Measurements from ENCODE around the gene TFCP2L1.

DNA sequence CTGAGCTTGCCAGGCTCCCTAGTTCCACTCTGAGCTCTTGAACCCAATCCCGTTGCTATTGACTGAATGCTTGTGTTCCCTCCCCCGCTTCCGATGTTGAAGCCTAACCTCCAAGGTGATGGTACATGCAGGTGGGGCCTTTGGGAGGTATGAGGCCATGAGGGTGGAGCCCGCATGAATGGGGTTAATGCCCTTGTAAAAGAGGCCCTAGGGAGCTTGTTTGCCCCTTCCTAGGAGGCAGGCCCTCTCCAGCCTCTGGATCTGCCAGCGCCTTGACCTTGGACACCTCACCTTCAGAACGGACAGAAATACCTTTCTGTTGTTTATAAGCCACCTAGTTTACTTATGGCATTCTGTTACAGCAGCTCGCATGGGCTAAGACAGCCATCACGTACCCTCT lies 71.6 kb downstream of the TFCP2L1 start:
- TF ChIP-seq, protein P1, sequence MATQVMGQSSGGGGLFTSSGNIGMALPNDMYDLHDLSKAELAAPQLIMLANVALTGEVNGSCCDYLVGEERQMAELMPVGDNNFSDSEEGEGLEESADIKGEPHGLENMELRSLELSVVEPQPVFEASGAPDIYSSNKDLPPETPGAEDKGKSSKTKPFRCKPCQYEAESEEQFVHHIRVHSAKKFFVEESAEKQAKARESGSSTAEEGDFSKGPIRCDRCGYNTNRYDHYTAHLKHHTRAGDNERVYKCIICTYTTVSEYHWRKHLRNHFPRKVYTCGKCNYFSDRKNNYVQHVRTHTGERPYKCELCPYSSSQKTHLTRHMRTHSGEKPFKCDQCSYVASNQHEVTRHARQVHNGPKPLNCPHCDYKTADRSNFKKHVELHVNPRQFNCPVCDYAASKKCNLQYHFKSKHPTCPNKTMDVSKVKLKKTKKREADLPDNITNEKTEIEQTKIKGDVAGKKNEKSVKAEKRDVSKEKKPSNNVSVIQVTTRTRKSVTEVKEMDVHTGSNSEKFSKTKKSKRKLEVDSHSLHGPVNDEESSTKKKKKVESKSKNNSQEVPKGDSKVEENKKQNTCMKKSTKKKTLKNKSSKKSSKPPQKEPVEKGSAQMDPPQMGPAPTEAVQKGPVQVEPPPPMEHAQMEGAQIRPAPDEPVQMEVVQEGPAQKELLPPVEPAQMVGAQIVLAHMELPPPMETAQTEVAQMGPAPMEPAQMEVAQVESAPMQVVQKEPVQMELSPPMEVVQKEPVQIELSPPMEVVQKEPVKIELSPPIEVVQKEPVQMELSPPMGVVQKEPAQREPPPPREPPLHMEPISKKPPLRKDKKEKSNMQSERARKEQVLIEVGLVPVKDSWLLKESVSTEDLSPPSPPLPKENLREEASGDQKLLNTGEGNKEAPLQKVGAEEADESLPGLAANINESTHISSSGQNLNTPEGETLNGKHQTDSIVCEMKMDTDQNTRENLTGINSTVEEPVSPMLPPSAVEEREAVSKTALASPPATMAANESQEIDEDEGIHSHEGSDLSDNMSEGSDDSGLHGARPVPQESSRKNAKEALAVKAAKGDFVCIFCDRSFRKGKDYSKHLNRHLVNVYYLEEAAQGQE (IDR thresholded peaks at IDR 0.05; ENCODE audit: insufficient replicate concordance, low read depth) = no peak
- TF ChIP-seq, protein P2, sequence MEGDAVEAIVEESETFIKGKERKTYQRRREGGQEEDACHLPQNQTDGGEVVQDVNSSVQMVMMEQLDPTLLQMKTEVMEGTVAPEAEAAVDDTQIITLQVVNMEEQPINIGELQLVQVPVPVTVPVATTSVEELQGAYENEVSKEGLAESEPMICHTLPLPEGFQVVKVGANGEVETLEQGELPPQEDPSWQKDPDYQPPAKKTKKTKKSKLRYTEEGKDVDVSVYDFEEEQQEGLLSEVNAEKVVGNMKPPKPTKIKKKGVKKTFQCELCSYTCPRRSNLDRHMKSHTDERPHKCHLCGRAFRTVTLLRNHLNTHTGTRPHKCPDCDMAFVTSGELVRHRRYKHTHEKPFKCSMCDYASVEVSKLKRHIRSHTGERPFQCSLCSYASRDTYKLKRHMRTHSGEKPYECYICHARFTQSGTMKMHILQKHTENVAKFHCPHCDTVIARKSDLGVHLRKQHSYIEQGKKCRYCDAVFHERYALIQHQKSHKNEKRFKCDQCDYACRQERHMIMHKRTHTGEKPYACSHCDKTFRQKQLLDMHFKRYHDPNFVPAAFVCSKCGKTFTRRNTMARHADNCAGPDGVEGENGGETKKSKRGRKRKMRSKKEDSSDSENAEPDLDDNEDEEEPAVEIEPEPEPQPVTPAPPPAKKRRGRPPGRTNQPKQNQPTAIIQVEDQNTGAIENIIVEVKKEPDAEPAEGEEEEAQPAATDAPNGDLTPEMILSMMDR (IDR thresholded peaks at IDR 0.05; ENCODE audit: insufficient read depth, low read length) = no peak
- no peak for TF ChIP-seq POLR2AphosphoS5 (IDR thresholded peaks at IDR 0.05; ENCODE audit: low read depth)
- TF ChIP-seq GABPA (IDR thresholded peaks at IDR 0.05; ENCODE audit: low read depth) = no peak
